Measurements from ENCODE around the gene ACTMAP.

- TF ChIP-seq EZH2 (optimal IDR thresholded peaks at IDR 0.05; ENCODE audit: low read depth, low read length) = no peak
- no peak for TF ChIP-seq CTCF (IDR thresholded peaks at IDR 0.05; ENCODE audit: low read length)
Observed at GRCh38 chr19:40776932-40777644, 26.8 kb upstream of the ACTMAP start.
